Measurements from ENCODE around the gene ENO2.
"Not testable (repeated sequence)": the region's sequence is repeated elsewhere in the genome, so short reads cannot be mapped to it uniquely, and the experiment has no call there.

DNA sequence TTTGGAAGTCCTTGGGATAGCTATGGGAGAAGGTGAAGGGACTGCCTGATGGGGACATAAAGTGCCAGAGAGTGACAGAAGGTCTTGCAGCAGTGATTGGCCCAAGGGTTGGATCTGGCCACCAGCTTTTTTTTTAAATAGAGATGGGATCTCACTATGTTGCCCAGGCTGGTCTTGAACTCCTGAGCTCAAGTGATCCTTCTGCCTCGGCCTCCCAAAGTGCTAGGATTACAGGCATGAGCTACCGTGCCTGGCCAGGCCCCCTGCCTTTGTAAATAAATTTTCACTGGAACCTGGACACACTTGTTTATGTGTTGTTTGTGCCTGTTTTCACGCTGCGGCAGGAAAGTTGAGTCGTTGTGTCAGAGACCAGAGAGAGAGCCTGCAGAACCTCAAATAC, 49.1 kb upstream of the ENO2 start:
- TF ChIP-seq, protein P1, sequence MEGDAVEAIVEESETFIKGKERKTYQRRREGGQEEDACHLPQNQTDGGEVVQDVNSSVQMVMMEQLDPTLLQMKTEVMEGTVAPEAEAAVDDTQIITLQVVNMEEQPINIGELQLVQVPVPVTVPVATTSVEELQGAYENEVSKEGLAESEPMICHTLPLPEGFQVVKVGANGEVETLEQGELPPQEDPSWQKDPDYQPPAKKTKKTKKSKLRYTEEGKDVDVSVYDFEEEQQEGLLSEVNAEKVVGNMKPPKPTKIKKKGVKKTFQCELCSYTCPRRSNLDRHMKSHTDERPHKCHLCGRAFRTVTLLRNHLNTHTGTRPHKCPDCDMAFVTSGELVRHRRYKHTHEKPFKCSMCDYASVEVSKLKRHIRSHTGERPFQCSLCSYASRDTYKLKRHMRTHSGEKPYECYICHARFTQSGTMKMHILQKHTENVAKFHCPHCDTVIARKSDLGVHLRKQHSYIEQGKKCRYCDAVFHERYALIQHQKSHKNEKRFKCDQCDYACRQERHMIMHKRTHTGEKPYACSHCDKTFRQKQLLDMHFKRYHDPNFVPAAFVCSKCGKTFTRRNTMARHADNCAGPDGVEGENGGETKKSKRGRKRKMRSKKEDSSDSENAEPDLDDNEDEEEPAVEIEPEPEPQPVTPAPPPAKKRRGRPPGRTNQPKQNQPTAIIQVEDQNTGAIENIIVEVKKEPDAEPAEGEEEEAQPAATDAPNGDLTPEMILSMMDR (IDR thresholded peaks at IDR 0.05; ENCODE audit: low read length), result not testable (repeated sequence)
- TF ChIP-seq EZH2phosphoT487 (IDR thresholded peaks at IDR 0.05; ENCODE audit: low read length); EZH2 (optimal IDR thresholded peaks at IDR 0.05; ENCODE audit: low read depth, low read length): not testable (repeated sequence)

Measured in MM.1S (cell line).